Neutrophil (primary cell): Measurements from ENCODE around the gene LRMDA.

ENCODE experiments used
- H3K27ac ChIP-seq: fragments of 200-600 bp; sonication (generic); 2 replicates; pipeline ENCODE4 v1.5.1; 2016; ENCODE audit warnings: mild to moderate bottlenecking, moderate library complexity
- H3K27me3 ChIP-seq: fragments of 200-600 bp; sonication (generic); 2 replicates; pipeline ENCODE4 v1.6.0; 2016; ENCODE audit warnings: mild to moderate bottlenecking
- H3K36me3 ChIP-seq: fragments of 200-600 bp; sonication (generic); 2 replicates; pipeline ENCODE4 v1.5.1; 2017
- H3K4me1 ChIP-seq, 2 experiments: fragments of 200-600 bp in 1 of 2; sonication (generic) in 1 of 2; 1 replicate in 1 of 2; 2 replicates in 1 of 2; pipeline versions ENCODE4 v1.5.1 to v1.6.1; 2013 to 2016; ENCODE audit warnings: low read depth in 1 of 2, low read length in 1 of 2, mild to moderate bottlenecking in 1 of 2, moderate library complexity in 1 of 2; ENCODE audit not compliant: control insufficient read depth in 1 of 2, insufficient read depth in 1 of 2
- H3K4me3 ChIP-seq, 2 experiments: fragments of 200-600 bp in 1 of 2; sonication (generic) in 1 of 2; 1 replicate in 1 of 2; 2 replicates in 1 of 2; pipeline ENCODE4 v1.5.1; 2013 to 2016; ENCODE audit warnings: low read depth in 1 of 2, low read length in 1 of 2, mild to moderate bottlenecking in 1 of 2, moderate library complexity in 1 of 2
- H3K9me3 ChIP-seq: fragments of 200-600 bp; sonication (generic); 2 replicates; pipeline ENCODE4 v1.5.1; 2016
- TF ChIP-seq, protein P1 (sequence below): fragments of 200-600 bp; sonication (generic); IDR thresholded peaks from 2 replicates; pipeline ENCODE4 v1.5.1; 2016; ENCODE audit warnings: antibody characterized with exemption

LRMDA gene

DNA sequence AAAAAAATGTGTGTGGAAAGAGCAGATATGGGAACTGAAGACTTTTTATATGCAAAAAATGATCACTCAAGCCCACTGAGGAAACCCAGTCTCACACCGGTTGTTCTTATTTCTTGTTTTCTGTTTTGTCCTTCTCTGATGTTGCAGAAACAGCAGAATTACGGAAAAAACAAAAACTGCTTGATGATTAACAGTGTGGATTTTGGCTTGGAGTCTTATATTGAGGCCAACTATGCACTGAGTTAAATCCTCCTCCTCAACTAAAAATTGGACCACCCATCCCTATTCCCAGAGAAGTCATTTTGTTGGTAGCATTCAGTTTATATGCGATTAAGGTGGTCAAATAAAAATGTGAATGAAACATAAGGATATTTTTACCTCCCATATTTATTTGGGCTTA, 246.1 kb downstream of the LRMDA start:
- no peak overlapping the region for H3K27ac ChIP-seq
- no peaks in the 10 kb centered on the region for H3K27me3 ChIP-seq
- H3K4me3 ChIP-seq, result no peak overlapping the region
- no peaks in the 10 kb centered on the region for H3K36me3 ChIP-seq
- TF ChIP-seq, protein P1, sequence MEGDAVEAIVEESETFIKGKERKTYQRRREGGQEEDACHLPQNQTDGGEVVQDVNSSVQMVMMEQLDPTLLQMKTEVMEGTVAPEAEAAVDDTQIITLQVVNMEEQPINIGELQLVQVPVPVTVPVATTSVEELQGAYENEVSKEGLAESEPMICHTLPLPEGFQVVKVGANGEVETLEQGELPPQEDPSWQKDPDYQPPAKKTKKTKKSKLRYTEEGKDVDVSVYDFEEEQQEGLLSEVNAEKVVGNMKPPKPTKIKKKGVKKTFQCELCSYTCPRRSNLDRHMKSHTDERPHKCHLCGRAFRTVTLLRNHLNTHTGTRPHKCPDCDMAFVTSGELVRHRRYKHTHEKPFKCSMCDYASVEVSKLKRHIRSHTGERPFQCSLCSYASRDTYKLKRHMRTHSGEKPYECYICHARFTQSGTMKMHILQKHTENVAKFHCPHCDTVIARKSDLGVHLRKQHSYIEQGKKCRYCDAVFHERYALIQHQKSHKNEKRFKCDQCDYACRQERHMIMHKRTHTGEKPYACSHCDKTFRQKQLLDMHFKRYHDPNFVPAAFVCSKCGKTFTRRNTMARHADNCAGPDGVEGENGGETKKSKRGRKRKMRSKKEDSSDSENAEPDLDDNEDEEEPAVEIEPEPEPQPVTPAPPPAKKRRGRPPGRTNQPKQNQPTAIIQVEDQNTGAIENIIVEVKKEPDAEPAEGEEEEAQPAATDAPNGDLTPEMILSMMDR, result no peak
- H3K9me3 ChIP-seq, result no peaks in the 10 kb centered on the region
- no peaks in the 10 kb centered on the region for H3K4me1 ChIP-seq

DNA sequence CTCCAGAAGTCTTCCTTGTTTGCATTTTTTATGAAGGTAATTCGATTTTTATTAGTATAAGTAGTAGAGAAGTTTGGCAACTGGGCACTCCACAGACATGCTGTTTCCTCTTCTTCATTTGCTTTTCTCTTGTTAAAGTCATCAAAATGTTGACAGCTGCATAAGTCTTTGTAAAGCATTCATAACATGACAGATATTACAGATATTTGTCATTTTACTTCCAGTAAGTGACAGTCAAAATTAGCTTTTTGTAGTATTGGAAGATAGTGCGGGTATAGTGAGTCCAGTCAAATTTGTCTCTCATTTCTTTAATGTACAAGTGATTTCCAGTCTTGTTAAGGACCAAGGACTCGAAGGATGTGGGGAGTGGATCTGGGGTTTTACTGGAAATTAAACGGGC, 247.1 kb downstream of the LRMDA start:
- Histone ChIP-seq H3K4me3 (no peak overlapping the region), H3K36me3 (no peaks in the 10 kb centered on the region), H3K9me3 (no peaks in the 10 kb centered on the region), H3K4me1 (no peaks in the 10 kb centered on the region), H3K27ac (no peak overlapping the region), H3K27me3 (no peaks in the 10 kb centered on the region)
- TF ChIP-seq, protein P1, result no peak

DNA sequence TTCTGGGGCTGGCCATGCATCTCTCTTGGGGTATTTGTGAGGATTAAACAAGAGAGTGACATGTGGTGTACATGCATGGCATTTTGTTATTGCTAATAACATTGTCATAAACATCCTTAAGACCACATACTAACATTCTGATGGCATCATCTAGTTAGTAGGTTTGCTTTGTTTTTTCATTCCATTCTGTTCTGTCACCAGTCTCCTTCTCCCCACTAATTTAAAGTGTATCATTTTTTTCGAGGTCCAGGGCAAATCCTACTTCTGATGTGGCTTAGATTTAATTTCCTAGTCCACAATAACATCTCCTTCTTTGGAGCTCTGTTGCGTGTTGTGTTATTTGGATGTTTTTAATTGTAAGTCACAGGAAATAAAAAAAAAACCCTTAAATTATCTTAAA, 248.1 kb downstream of the LRMDA start:
- Histone ChIP-seq H3K27ac (no peak overlapping the region), H3K27me3 (no peaks in the 10 kb centered on the region), H3K36me3 (no peaks in the 10 kb centered on the region), H3K4me3 (no peak overlapping the region), H3K9me3 (no peaks in the 10 kb centered on the region), H3K4me1 (no peaks in the 10 kb centered on the region)
- TF ChIP-seq, protein P1, result no peak

GRCh38 chr10:75681334-75681733, 249.9 kb downstream of the LRMDA start:
- Histone ChIP-seq H3K9me3 (no peaks in the 10 kb centered on the region), H3K27me3 (no peaks in the 10 kb centered on the region), H3K4me3 (no peak overlapping the region), H3K36me3 (no peaks in the 10 kb centered on the region), H3K27ac (no peak overlapping the region), H3K4me1 (no peaks in the 10 kb centered on the region)
- TF ChIP-seq, protein P1, result no peak

DNA sequence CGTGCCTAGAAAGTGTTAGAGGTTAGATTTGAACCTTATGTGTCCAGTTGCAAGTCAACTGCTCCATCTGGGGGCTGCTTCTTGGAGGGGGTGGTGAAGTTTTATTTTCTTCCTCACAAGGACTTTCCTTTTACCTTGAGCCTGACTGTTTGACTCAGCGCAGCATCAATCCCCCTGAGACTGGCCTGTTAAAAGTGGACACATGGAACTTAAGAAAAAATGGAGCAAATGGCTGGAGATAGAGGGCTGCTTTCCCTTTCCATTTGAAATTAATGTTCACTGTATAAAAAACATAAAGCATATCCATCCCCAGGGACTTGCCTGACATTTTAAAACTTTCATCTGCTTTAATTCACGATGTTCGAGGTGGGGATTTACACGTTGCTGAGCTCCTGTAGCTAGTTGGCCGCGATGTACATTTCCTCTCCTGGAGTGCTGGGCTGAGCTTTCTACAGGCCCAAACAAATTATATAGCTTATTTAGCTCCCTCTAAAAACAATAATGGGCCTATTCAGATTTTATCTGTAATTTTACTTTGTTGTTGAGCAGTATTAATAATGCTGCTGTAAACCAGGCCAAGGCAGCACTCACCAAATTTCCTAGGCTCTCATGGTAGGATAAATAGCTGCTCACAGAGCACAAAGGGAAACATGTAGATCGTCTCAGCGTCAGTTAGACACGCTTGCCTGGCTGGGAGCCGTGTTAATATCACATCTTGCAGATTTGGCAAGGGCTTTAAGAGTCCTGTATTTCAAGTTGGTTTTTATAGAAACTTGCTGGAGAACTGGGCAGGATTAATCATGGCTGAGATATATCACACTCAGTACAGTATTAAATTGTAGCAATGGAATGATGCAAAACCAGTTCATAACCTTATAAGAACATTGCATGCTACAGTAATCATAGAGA, 251.5 kb downstream of the LRMDA start:
- H3K9me3 ChIP-seq, result no peaks in the 10 kb centered on the region
- no peak overlapping the region for H3K4me3 ChIP-seq
- no peaks in the 10 kb centered on the region for H3K27me3 ChIP-seq
- no peaks in the 10 kb centered on the region for H3K4me1 ChIP-seq
- TF ChIP-seq, protein P1, result no peak
- no peak overlapping the region for H3K27ac ChIP-seq
- H3K36me3 ChIP-seq, result no peaks in the 10 kb centered on the region
